Uterine smooth muscle cell (primary cell): Measurements from ENCODE around the gene MAP2K2. TPM values are rescaled to one million over a fixed set of nuclear protein-coding genes. Genes with fewer than 3 reads are reported as not detected.

Experiments
- total RNA-seq: library from RNA; depleted of rRNA; stranded (reverse); fragments of >200 nt; gene quantifications from 2 replicates; pipeline ENCODE4 v1.2.3, GENCODE V29; 2014

MAP2K2 gene
- 127 and 160 TPM in 2 replicates for total RNA-seq

DNA sequence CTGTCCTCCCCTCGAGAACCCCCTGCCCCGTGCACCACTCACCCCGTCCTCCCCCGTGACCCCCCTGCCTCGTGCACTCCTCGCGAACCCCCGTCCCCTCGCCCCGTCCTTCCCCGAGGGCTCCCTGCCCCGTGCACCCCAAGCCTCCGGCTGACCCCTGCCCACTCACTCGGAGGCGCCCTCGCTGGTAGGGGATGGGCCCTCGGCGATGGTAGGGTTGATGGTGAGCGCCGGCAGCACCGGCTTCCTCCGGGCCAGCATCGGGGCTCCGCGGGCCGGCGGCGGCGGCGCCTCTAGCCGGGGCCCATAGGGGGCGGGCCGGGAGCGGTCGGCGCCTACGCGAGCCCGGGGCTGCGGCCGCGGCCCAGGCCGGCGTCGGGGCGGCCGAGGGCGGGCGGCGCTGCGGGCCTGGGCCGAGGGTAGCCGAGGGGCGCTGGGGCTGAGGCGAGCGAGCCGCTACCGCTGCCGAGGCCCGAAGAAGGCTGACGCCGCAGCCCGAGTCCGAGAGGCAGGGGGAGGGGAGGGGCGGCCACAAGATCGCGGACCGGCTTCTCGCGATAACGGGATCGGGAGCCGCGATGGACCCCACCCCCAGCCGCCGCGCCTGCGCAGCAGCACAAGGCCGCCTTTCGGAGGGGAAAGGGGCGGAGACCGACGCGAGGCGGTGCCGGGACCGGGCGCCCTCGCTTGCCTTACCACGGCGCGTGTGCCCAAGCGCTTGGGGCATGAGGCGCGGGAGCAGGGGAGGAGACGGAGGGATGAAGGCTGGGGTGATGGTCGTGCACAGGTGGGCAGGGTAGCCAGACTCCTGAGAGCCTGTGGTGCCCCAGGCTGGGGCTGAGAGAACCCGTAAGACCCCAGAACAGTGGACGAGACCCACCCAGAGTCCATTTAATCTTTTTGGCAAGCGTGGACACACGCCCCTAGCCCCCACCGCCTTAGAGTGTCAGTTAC is at the start of gene MAP2K2:
MAP2K2 (minus strand) TSS at position 508 of the 954 bp plus-strand sequence; CDS start at position 261, 247 bp downstream.

DNA sequence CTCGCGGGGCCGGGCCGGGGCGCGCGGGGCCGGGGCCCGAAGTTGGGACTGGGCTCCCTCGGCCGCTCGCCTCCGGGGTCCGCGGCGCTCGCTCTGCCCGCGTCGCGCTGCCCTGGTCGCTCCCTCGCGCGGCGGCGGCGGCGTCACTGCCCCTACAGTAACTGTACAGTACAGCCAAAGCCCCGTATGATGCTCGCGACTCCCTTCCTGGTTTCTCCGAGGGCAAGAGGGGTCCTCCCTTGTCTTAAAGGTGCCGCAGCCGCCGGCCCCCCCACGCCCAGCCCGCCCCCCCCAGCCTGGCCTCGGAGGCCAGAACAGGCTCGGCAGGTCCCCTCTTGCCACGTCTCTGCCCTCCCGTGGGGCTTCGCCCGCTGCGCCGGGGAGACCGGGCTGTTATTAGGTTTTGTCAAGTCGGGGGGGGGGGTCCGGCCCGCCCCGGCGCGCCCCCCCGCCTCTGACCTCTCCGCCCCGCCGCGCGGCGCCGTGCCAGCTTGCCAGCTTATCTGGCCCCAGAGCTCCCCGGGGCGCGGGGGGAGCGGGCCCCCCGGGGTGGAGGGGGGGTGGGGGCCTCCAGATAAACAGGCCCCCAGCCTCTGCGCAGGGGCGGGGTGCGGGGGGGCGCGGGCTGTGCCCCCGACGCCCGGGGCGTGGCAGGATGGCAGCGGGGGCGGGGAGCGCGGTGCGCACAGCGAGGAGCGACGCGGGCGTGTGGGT is 57.1 kb downstream of the MAP2K2 start, which contains the start of gene ZBTB7A:
ZBTB7A (minus strand) TSS at position 218 of the 714 bp plus-strand sequence. CDS start 11,667 bp downstream, outside the sequence.

Other genes with a start within 250 kb of the MAP2K2 start
- gene ATCAY, start 243.4 kb downstream of the MAP2K2 start, total RNA-seq: under 0.01 TPM in 1 of 2 replicates, not detected in the other
- not detected in 2 replicates for gene NMRK2, start 191.1 kb downstream of the MAP2K2 start, total RNA-seq
- gene DAPK3, start 153.0 kb downstream of the MAP2K2 start, total RNA-seq: 133 and 147 TPM in 2 replicates
- 2,814 and 3,752 TPM in 2 replicates for gene EEF2, start 138.7 kb downstream of the MAP2K2 start, total RNA-seq
- 10.7 and 12.5 TPM in 2 replicates for gene PIAS4, start 116.4 kb downstream of the MAP2K2 start, total RNA-seq
- 28.7 and 29.7 TPM in 2 replicates for gene ZBTB7A, start 57.2 kb downstream of the MAP2K2 start, total RNA-seq
- under 0.01 TPM in 1 of 2 replicates, not detected in the other for gene CREB3L3, start 29.5 kb upstream of the MAP2K2 start, total RNA-seq
- 14.7 and 21.5 TPM in 2 replicates for gene SIRT6, start 58.4 kb upstream of the MAP2K2 start, total RNA-seq
- 0.33 and 1.2 TPM in 2 replicates for gene ANKRD24, start 58.6 kb upstream of the MAP2K2 start, total RNA-seq
- not detected in 2 replicates for gene EBI3, start 105.4 kb upstream of the MAP2K2 start, total RNA-seq
- gene YJU2, start 123.0 kb upstream of the MAP2K2 start, total RNA-seq: 18.2 and 22.7 TPM in 2 replicates
- gene SHD, start 155.1 kb upstream of the MAP2K2 start, total RNA-seq: not detected in 2 replicates
- gene TMIGD2, start 178.3 kb upstream of the MAP2K2 start, total RNA-seq: not detected in 2 replicates
- gene FSD1, start 180.5 kb upstream of the MAP2K2 start, total RNA-seq: 15.5 and 24.5 TPM in 2 replicates
- 5.9 and 7.5 TPM in 2 replicates for gene STAP2, start 214.7 kb upstream of the MAP2K2 start, total RNA-seq
- gene MPND, start 219.4 kb upstream of the MAP2K2 start, total RNA-seq: 5.6 and 7.9 TPM in 2 replicates